ENCODE measurements around the gene FOXA1. TPM values are rescaled to one million over a fixed set of nuclear protein-coding genes. Genes with fewer than 3 reads are reported as not detected.

Gene FOXA1
- total RNA-seq, 1 donor from 2014 or later: not detected

DNA sequence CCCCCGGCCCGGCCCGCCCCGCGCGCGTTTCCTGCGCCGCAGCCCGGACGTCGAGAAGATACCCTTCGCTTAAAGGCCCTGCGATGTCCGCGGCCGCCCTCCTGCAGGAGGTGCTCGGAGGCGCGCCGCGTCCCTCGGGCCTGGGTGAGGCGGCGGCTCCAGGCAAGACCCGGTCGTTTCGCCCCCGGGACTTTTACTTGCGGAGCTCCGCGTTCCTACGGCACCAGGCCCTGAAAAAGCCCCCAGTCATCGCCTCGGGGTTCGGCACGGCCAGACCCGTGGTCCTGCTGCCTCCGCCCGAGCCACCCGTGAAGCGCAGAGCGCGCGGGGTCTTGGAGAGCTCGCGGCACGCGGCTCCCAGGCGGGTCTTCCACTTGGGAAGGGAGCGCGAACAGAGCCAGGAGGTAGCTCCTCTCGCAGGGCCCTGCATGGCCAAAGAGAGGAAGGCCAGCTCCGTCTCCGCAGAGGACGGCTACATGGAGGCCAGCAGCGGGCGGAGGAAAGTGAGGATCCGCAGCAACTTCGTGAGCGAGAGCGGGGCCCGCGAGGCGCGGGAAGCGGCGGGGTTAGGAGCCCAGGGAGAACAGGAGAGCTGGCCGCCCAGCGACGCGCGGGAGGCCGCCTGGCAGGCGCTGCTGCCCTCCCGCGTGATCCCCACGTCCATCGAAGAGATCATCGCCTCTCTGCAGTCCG is 27.3 kb upstream of the FOXA1 start:
- H3K36me3 Mint-ChIP-seq (ENCODE audit: unreplicated experiment): no peaks in the 10 kb centered on the region
- H3K4me1 Mint-ChIP-seq (ENCODE audit: low read depth, unreplicated experiment): no peaks in the 10 kb centered on the region
- DNase-seq: peak; percentile 55
- peaks cover 3% of the 10 kb centered on the region for H3K27me3 Mint-ChIP-seq (ENCODE audit: unreplicated experiment)
- peak overlapping the region; percentile 82 for H3K4me3 Mint-ChIP-seq (ENCODE audit: unreplicated experiment)
- H3K9me3 Mint-ChIP-seq (ENCODE audit: unreplicated experiment): no peaks in the 10 kb centered on the region
- no peak overlapping the region for H3K27ac Mint-ChIP-seq (ENCODE audit: unreplicated experiment)
- TF ChIP-seq, protein P1, sequence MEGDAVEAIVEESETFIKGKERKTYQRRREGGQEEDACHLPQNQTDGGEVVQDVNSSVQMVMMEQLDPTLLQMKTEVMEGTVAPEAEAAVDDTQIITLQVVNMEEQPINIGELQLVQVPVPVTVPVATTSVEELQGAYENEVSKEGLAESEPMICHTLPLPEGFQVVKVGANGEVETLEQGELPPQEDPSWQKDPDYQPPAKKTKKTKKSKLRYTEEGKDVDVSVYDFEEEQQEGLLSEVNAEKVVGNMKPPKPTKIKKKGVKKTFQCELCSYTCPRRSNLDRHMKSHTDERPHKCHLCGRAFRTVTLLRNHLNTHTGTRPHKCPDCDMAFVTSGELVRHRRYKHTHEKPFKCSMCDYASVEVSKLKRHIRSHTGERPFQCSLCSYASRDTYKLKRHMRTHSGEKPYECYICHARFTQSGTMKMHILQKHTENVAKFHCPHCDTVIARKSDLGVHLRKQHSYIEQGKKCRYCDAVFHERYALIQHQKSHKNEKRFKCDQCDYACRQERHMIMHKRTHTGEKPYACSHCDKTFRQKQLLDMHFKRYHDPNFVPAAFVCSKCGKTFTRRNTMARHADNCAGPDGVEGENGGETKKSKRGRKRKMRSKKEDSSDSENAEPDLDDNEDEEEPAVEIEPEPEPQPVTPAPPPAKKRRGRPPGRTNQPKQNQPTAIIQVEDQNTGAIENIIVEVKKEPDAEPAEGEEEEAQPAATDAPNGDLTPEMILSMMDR (IDR thresholded peaks at IDR 0.05; ENCODE audit: partially characterized antibody, unreplicated experiment): no peak

DNA sequence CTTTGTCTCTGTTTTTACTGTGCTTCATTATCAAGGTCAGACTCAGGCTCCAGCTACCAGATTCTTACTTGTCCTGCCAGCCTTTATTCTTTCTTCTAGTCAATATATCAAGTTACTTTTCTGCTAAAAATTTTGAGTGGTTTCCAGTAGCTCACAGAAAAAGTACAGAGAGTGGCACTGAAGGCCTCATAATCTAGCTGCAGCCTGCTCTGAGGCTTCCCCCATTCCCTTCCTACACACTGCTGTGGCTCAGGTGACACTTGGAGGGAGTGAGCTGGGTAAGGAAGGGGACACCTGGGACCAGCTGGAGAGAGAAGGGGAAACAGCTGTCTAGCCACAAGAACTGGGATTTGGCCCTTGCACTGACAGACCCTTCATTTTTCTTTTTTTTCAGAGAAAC is 25.8 kb upstream of the FOXA1 start:
- Mint-ChIP-seq H3K4me3 (ENCODE audit: unreplicated experiment) (no peak overlapping the region), H3K36me3 (ENCODE audit: unreplicated experiment) (peaks cover 7% of the 10 kb centered on the region), H3K4me1 (ENCODE audit: low read depth, unreplicated experiment) (no peaks in the 10 kb centered on the region), H3K27ac (ENCODE audit: unreplicated experiment) (no peak overlapping the region), H3K27me3 (ENCODE audit: unreplicated experiment) (peaks cover 3% of the 10 kb centered on the region), H3K9me3 (ENCODE audit: unreplicated experiment) (no peaks in the 10 kb centered on the region)
- no peak for DNase-seq
- TF ChIP-seq, protein P1 (IDR thresholded peaks at IDR 0.05; ENCODE audit: partially characterized antibody, unreplicated experiment): no peak

DNA sequence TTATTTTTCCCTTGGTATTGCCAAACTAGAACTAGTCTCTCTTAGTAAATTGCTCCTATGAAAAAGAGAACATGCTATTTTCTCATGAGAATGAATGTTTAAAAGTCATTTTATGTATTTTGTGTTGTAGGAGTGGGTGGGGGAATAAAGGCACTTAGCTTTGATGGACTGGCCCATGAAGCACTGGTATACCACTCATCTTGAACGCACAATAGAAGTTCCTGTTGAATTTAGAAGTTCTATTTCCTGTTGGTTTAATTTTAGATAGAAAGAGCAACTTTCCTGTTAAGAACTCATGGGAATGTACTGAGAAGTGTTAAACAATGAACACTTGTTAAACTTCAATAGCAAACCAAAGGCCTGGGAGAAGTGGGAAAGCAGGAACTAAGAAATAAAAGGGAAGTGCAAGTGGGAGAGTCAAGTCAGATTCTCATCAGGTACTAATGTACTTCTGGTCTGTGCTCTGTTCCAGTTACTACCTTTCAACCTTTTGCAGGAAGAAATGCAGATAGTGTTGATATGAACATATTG is 23.5 kb upstream of the FOXA1 start:
- TF ChIP-seq, protein P1 (IDR thresholded peaks at IDR 0.05; ENCODE audit: partially characterized antibody, unreplicated experiment): no peak
- H3K4me1 Mint-ChIP-seq (ENCODE audit: low read depth, unreplicated experiment): no peaks in the 10 kb centered on the region
- no peak overlapping the region for H3K4me3 Mint-ChIP-seq (ENCODE audit: unreplicated experiment)
- peaks cover 17% of the 10 kb centered on the region for H3K36me3 Mint-ChIP-seq (ENCODE audit: unreplicated experiment)
- no peak for DNase-seq
- peaks cover 2% of the 10 kb centered on the region for H3K9me3 Mint-ChIP-seq (ENCODE audit: unreplicated experiment)
- H3K27me3 Mint-ChIP-seq (ENCODE audit: unreplicated experiment): peaks cover 3% of the 10 kb centered on the region
- no peak overlapping the region for H3K27ac Mint-ChIP-seq (ENCODE audit: unreplicated experiment)

DNA sequence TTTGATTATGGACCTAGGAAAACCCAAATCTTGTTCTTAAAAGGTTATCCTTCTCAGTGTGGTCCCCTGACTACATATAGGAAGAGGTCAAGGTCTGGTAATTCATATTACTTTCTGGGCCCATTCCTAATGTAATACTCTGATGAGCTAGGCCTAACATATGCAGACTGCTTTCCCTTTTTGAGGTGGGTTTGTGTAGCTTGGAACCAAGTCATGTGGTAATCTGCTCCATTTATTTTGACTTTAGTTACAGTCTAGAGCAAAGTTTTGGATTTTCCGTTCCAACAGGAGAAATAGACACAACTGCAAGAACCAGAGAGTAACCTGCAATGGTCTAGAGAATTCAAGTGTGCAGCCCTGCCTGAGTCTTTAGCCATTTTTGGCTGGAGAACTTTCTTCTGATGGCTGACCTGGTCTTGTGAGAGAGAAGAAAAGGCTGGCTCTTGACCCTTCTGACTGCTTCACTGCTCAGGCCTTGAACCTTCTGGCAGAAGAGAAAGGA is 22.9 kb upstream of the FOXA1 start:
- Mint-ChIP-seq H3K36me3 (ENCODE audit: unreplicated experiment) (peaks cover 17% of the 10 kb centered on the region), H3K27ac (ENCODE audit: unreplicated experiment) (no peak overlapping the region), H3K27me3 (ENCODE audit: unreplicated experiment) (peaks cover 3% of the 10 kb centered on the region), H3K9me3 (ENCODE audit: unreplicated experiment) (peaks cover 2% of the 10 kb centered on the region), H3K4me1 (ENCODE audit: low read depth, unreplicated experiment) (no peaks in the 10 kb centered on the region), H3K4me3 (ENCODE audit: unreplicated experiment) (no peak overlapping the region)
- DNase-seq: no peak
- TF ChIP-seq, protein P1 (IDR thresholded peaks at IDR 0.05; ENCODE audit: partially characterized antibody, unreplicated experiment): no peak

DNA sequence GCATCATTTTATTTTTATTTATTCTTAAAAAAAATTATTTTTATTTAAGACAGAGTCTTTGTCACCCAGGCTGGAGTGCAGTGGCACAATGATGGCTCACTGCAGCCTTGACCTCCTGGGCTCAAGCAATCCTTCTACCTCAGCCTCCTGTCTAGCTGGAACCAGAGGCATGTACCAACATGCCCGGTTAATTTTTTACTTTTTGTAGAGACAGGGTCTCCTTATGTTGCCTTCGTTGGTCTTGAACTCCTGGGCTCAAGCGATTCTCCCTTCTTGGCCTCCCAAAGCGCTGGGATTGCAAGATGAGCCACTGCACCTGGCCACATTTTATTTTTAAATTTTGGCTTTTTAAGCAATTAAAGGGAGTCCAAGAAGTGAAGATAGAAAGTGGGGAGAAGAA is 21.8 kb upstream of the FOXA1 start:
- TF ChIP-seq, protein P1 (IDR thresholded peaks at IDR 0.05; ENCODE audit: partially characterized antibody, unreplicated experiment): no peak
- Mint-ChIP-seq H3K9me3 (ENCODE audit: unreplicated experiment) (peaks cover 2% of the 10 kb centered on the region), H3K27ac (ENCODE audit: unreplicated experiment) (no peak overlapping the region), H3K36me3 (ENCODE audit: unreplicated experiment) (peaks cover 22% of the 10 kb centered on the region), H3K27me3 (ENCODE audit: unreplicated experiment) (peaks cover 2% of the 10 kb centered on the region), H3K4me3 (ENCODE audit: unreplicated experiment) (no peak overlapping the region), H3K4me1 (ENCODE audit: low read depth, unreplicated experiment) (no peaks in the 10 kb centered on the region)
- no peak for DNase-seq

Measured in glutamatergic neuron (in vitro differentiated cells).